ENCODE data around the gene SCAF11. TPM values are rescaled to one million over a fixed set of nuclear protein-coding genes. Genes with fewer than 3 reads are reported as not detected.

The SCAF11 gene
- total RNA-seq, 1 donor from 2014 or later: 152 TPM

- H3K4me3 Mint-ChIP-seq: peak overlapping the region; percentile 96
- peaks cover 20% of the 10 kb centered on the region for H3F3A ChIP-seq (ENCODE audit: low read depth)
- H2AFZ ChIP-seq (replicated peaks): no peak overlapping the region
- H3K36me3 ChIP-seq: no peaks in the 10 kb centered on the region
- TF ChIP-seq EZH2phosphoT487 (IDR thresholded peaks at IDR 0.05): no peak
- no peak for TF ChIP-seq EZH2 (IDR thresholded peaks at IDR 0.05)
- H3K27me3 Mint-ChIP-seq (ENCODE audit: insufficient read depth, low read depth): peaks cover 2% of the 10 kb centered on the region
- H3K9ac ChIP-seq: no peak overlapping the region
- H3K27me3 ChIP-seq: peaks cover 9% of the 10 kb centered on the region
- peaks cover 29% of the 10 kb centered on the region for H3K36me3 Mint-ChIP-seq
- no peaks in the 10 kb centered on the region for H3K9me3 ChIP-seq (ENCODE audit: low read depth)
- no peak overlapping the region for H3K27ac ChIP-seq
- H4K20me1 ChIP-seq (ENCODE audit: low read depth): peaks cover 53% of the 10 kb centered on the region
- H3K9me3 Mint-ChIP-seq: peaks cover 8% of the 10 kb centered on the region
- peaks cover 16% of the 10 kb centered on the region for H3K4me1 ChIP-seq
- no peak for DNase-seq (ENCODE audit: low spot score)
- peaks cover 37% of the 10 kb centered on the region for H3K4me1 Mint-ChIP-seq
- H3K79me2 ChIP-seq (ENCODE audit: low read depth): peaks cover 70% of the 10 kb centered on the region
- H3K27ac Mint-ChIP-seq: no peak overlapping the region
- H3K4me3 ChIP-seq: peak overlapping the region; percentile 88
- H3K4me2 ChIP-seq: peak overlapping the region; percentile 96
Observed at GRCh38 chr12:45988264-45988663, 2.1 kb downstream of the SCAF11 start.

- H3F3A ChIP-seq (ENCODE audit: low read depth): peaks cover 20% of the 10 kb centered on the region
- no peak overlapping the region for H3K4me3 ChIP-seq
- no peak overlapping the region for H3K27ac ChIP-seq
- H3K27me3 Mint-ChIP-seq (ENCODE audit: insufficient read depth, low read depth): peaks cover 2% of the 10 kb centered on the region
- H3K79me2 ChIP-seq (ENCODE audit: low read depth): peaks cover 79% of the 10 kb centered on the region
- peak overlapping the region; percentile 72 for H3K4me3 Mint-ChIP-seq
- H3K4me2 ChIP-seq: peak overlapping the region; percentile 96
- H3K4me1 ChIP-seq: peaks cover 16% of the 10 kb centered on the region
- H3K9me3 Mint-ChIP-seq: peaks cover 12% of the 10 kb centered on the region
- H3K27ac Mint-ChIP-seq: no peak overlapping the region
- H4K20me1 ChIP-seq (ENCODE audit: low read depth): peaks cover 63% of the 10 kb centered on the region
- no peak overlapping the region for H3K9ac ChIP-seq
- DNase-seq (ENCODE audit: low spot score): no peak
- TF ChIP-seq, protein P1, sequence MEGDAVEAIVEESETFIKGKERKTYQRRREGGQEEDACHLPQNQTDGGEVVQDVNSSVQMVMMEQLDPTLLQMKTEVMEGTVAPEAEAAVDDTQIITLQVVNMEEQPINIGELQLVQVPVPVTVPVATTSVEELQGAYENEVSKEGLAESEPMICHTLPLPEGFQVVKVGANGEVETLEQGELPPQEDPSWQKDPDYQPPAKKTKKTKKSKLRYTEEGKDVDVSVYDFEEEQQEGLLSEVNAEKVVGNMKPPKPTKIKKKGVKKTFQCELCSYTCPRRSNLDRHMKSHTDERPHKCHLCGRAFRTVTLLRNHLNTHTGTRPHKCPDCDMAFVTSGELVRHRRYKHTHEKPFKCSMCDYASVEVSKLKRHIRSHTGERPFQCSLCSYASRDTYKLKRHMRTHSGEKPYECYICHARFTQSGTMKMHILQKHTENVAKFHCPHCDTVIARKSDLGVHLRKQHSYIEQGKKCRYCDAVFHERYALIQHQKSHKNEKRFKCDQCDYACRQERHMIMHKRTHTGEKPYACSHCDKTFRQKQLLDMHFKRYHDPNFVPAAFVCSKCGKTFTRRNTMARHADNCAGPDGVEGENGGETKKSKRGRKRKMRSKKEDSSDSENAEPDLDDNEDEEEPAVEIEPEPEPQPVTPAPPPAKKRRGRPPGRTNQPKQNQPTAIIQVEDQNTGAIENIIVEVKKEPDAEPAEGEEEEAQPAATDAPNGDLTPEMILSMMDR (IDR thresholded peaks at IDR 0.05): no peak
- TF ChIP-seq EZH2phosphoT487 (IDR thresholded peaks at IDR 0.05) (no peak), EZH2 (IDR thresholded peaks at IDR 0.05) (no peak)
- no peak overlapping the region for H2AFZ ChIP-seq (replicated peaks)
- no peaks in the 10 kb centered on the region for H3K36me3 ChIP-seq
- H3K4me1 Mint-ChIP-seq: peaks cover 37% of the 10 kb centered on the region
- H3K9me3 ChIP-seq (ENCODE audit: low read depth): no peaks in the 10 kb centered on the region
- peaks cover 37% of the 10 kb centered on the region for H3K36me3 Mint-ChIP-seq
- peaks cover 4% of the 10 kb centered on the region for H3K27me3 ChIP-seq
Observed at GRCh38 chr12:45987340-45987727, 3.0 kb downstream of the SCAF11 start.

- H4K20me1 ChIP-seq (ENCODE audit: low read depth): peaks cover 67% of the 10 kb centered on the region
- H3K27ac Mint-ChIP-seq: no peak overlapping the region
Observed at GRCh38 chr12:45986641-45987339, 3.6 kb downstream of the SCAF11 start.

GRCh38 chr12:45981075-45981837 is 9.1 kb downstream of the SCAF11 start:
- Mint-ChIP-seq H3K4me3 (no peak overlapping the region), H3K36me3 (peaks cover 54% of the 10 kb centered on the region), H3K9me3 (peaks cover 17% of the 10 kb centered on the region), H3K27me3 (ENCODE audit: insufficient read depth, low read depth) (no peaks in the 10 kb centered on the region), H3K4me1 (no peaks in the 10 kb centered on the region), H3K27ac (no peak overlapping the region)
- H4K20me1 ChIP-seq (ENCODE audit: low read depth): peaks cover 80% of the 10 kb centered on the region
- H3K36me3 ChIP-seq: no peaks in the 10 kb centered on the region
- H2AFZ ChIP-seq (replicated peaks): no peak overlapping the region
- H3K4me1 ChIP-seq: peaks cover 4% of the 10 kb centered on the region
- no peak overlapping the region for H3K4me3 ChIP-seq
- no peaks in the 10 kb centered on the region for H3F3A ChIP-seq (ENCODE audit: low read depth)
- no peak overlapping the region for H3K4me2 ChIP-seq
- peaks cover 100% of the 10 kb centered on the region for H3K79me2 ChIP-seq (ENCODE audit: low read depth)
- TF ChIP-seq EZH2 (IDR thresholded peaks at IDR 0.05) (no peak), EZH2phosphoT487 (IDR thresholded peaks at IDR 0.05) (no peak)
- TF ChIP-seq, protein P1 (IDR thresholded peaks at IDR 0.05): no peak
- H3K27ac ChIP-seq: no peak overlapping the region
- no peak for DNase-seq (ENCODE audit: low spot score)
- H3K9me3 ChIP-seq (ENCODE audit: low read depth): no peaks in the 10 kb centered on the region
- H3K9ac ChIP-seq: no peak overlapping the region
- H3K27me3 ChIP-seq: no peaks in the 10 kb centered on the region

More at GRCh38 chr12:45986641-45987339, 3.6 kb downstream of the SCAF11 start:
- H3K4me3 Mint-ChIP-seq: no peak overlapping the region
- TF ChIP-seq EZH2phosphoT487 (IDR thresholded peaks at IDR 0.05): no peak
- Histone ChIP-seq H3K4me1 (peaks cover 16% of the 10 kb centered on the region), H3K4me3 (no peak overlapping the region), H3F3A (ENCODE audit: low read depth) (peaks cover 16% of the 10 kb centered on the region), H3K27me3 (no peaks in the 10 kb centered on the region), H3K27ac (no peak overlapping the region), H3K4me2 (no peak overlapping the region), H2AFZ (replicated peaks) (no peak overlapping the region), H3K9ac (no peak overlapping the region), H3K9me3 (ENCODE audit: low read depth) (no peaks in the 10 kb centered on the region), H3K36me3 (no peaks in the 10 kb centered on the region), H3K79me2 (ENCODE audit: low read depth) (peaks cover 85% of the 10 kb centered on the region)
- peaks cover 2% of the 10 kb centered on the region for H3K27me3 Mint-ChIP-seq (ENCODE audit: insufficient read depth, low read depth)
- peaks cover 12% of the 10 kb centered on the region for H3K9me3 Mint-ChIP-seq
- peaks cover 32% of the 10 kb centered on the region for H3K4me1 Mint-ChIP-seq
- DNase-seq (ENCODE audit: low spot score): no peak
- H3K36me3 Mint-ChIP-seq: peaks cover 41% of the 10 kb centered on the region

Data from neural progenitor cell (in vitro differentiated cells).